Activated CD4-positive, CD25-positive, alpha-beta regulatory T cell treated with anti-CD3 and anti-CD28 coated beads, Interleukin-2, amount 50 U/mL, for 16 hours (primary cell): Measurements from ENCODE around the gene KRT33A.
"Not testable (repeated sequence)": the region's sequence is repeated elsewhere in the genome, so short reads cannot be mapped to it uniquely, and the experiment has no call there.

Experiments
- DNase-seq: peaks from one replicate; pipeline ENCODE4 v3.0.0-alpha.2; 2020; ENCODE audit warnings: low read depth, low spot score

KRT33A gene

GRCh38 chr17:41363881-41364280 lies 13.3 kb upstream of the KRT33A start:
- no peak for DNase-seq

- DNase-seq = no peak
Measured at GRCh38 chr17:41360296-41360995, 9.8 kb upstream of the KRT33A start.

GRCh38 chr17:41354536-41354935 lies 3.9 kb upstream of the KRT33A start:
- no peak for DNase-seq

GRCh38 chr17:41352597-41353366 lies 2.2 kb upstream of the KRT33A start:
- no peak for DNase-seq

GRCh38 chr17:41351177-41351576 lies 549 bp upstream of the KRT33A start:
- no peak for DNase-seq

- DNase-seq = no peak
Measured at GRCh38 chr17:41347869-41348760, 2.5 kb downstream of the KRT33A start.

- not testable (repeated sequence) for DNase-seq
Measured at GRCh38 chr17:41346421-41346820, 4.2 kb downstream of the KRT33A start.

GRCh38 chr17:41345992-41346391 lies 4.6 kb downstream of the KRT33A start:
- no peak for DNase-seq

GRCh38 chr17:41343029-41343428 lies 7.6 kb downstream of the KRT33A start:
- DNase-seq = no peak

- DNase-seq = no peak
Measured at GRCh38 chr17:41340934-41341861, 9.4 kb downstream of the KRT33A start.

GRCh38 chr17:41340494-41340893 lies 10.1 kb downstream of the KRT33A start:
- no peak for DNase-seq

GRCh38 chr17:41339571-41340172 lies 11.0 kb downstream of the KRT33A start:
- DNase-seq = no peak

GRCh38 chr17:41338961-41339485 lies 11.6 kb downstream of the KRT33A start:
- DNase-seq = no peak

- DNase-seq = no peak
Measured at GRCh38 chr17:41335747-41336146, 14.9 kb downstream of the KRT33A start.

GRCh38 chr17:41334385-41335305 lies 16.0 kb downstream of the KRT33A start:
- no peak for DNase-seq

- DNase-seq = no peak
Measured at GRCh38 chr17:41333836-41334235, 16.8 kb downstream of the KRT33A start.

GRCh38 chr17:41333098-41333497 lies 17.5 kb downstream of the KRT33A start:
- DNase-seq = no peak

- DNase-seq = no peak
Measured at GRCh38 chr17:41332239-41332638, 18.4 kb downstream of the KRT33A start.

GRCh38 chr17:41331606-41332005 lies 19.0 kb downstream of the KRT33A start:
- DNase-seq = no peak
